DOHH2 (cell line): ENCODE measurements around the gene OR51B6.
"Not testable (repeated sequence)": the region's sequence is repeated elsewhere in the genome, so short reads cannot be mapped to it uniquely, and the experiment has no call there.

Experiments
- CTCF ChIP-seq: fragments of 200-600 bp; sonication (generic); IDR thresholded peaks from one replicate; pipeline ENCODE4 v1.5.1; 2014; ENCODE audit warnings: antibody characterized with exemption, mild to moderate bottlenecking, low read depth, low read length; ENCODE audit not compliant: poor library complexity, severe bottlenecking
- EZH2phosphoT487 ChIP-seq: fragments of 200-600 bp; sonication (generic); IDR thresholded peaks from 2 replicates; pipeline ENCODE4 v1.6.1; 2017; ENCODE audit warnings: borderline replicate concordance, mild to moderate bottlenecking, antibody characterized with exemption, low read length, moderate library complexity, mixed read lengths

GRCh38 chr11:5337253-5337652 lies 14.1 kb upstream of the OR51B6 start:
- TF ChIP-seq CTCF, EZH2phosphoT487: not testable (repeated sequence)
